ENCODE data around the gene WDFY4.

Gene WDFY4

GRCh38 chr10:48856855-48857254, 172.2 kb downstream of the WDFY4 start:
- H4K91ac ChIP-seq (ENCODE audit: low read length), result no peak overlapping the region
- H2BK15ac ChIP-seq (ENCODE audit: low read depth, poor library complexity, severe bottlenecking), result no peak overlapping the region
- H3K14ac ChIP-seq (ENCODE audit: low read length in 2 of 2), result no peak overlapping the region
- no peaks in the 10 kb centered on the region for H3K4me1 ChIP-seq (ENCODE audit: control insufficient read depth, insufficient read depth, low read depth, low read length)
- H3K79me1 ChIP-seq (replicated peaks; ENCODE audit: low read length, poor library complexity, severe bottlenecking), result no peaks in the 10 kb centered on the region
- H3K4ac ChIP-seq (ENCODE audit: low read depth in 1 of 2, low read length in 2 of 2), result no peak overlapping the region
- no peak overlapping the region for H2BK120ac ChIP-seq (ENCODE audit: low read depth, low read length)
- no peak for DNase-seq
- no peak overlapping the region for H2BK12ac ChIP-seq (ENCODE audit: low read length in 2 of 2)
- H3K4me3 ChIP-seq (ENCODE audit: insufficient read depth in 1 of 2, low read depth in 1 of 2, low read length in 2 of 2), result no peak overlapping the region
- no peak overlapping the region for H3K23ac ChIP-seq (ENCODE audit: low read length in 2 of 2)
- H2AK5ac ChIP-seq (ENCODE audit: low read length, severe bottlenecking), result no peak overlapping the region
- no peak overlapping the region for H3K9ac ChIP-seq (ENCODE audit: low read length)
- no peak overlapping the region for H2BK5ac ChIP-seq (ENCODE audit: low read depth, low read length, poor library complexity, severe bottlenecking)
- no peaks in the 10 kb centered on the region for H3K36me3 ChIP-seq (ENCODE audit: control insufficient read depth in 1 of 2, insufficient read depth in 2 of 2, low read depth in 1 of 2, low read length in 2 of 2)
- peaks cover 0 to 21% of the 10 kb centered on the region in 2 experiments for H3K27me3 ChIP-seq (ENCODE audit: control insufficient read depth in 1 of 2, insufficient read depth in 1 of 2, low read length in 2 of 2)
- no peak overlapping the region for H3K4me2 ChIP-seq (ENCODE audit: low read length, poor library complexity, severe bottlenecking)
- H3K18ac ChIP-seq (ENCODE audit: low read depth in 1 of 2, low read length in 2 of 2), result no peak overlapping the region
- H2AFZ ChIP-seq (ENCODE audit: low read depth, low read length), result no peak overlapping the region
- H4K8ac ChIP-seq (ENCODE audit: low read length), result no peak overlapping the region
- H3K27ac ChIP-seq (ENCODE audit: low read length, poor library complexity, severe bottlenecking), result no peak overlapping the region
- peaks cover 8% of the 10 kb centered on the region for H3K9me3 ChIP-seq (ENCODE audit: control insufficient read depth, low read length)

GRCh38 chr10:48872234-48872633, 187.6 kb downstream of the WDFY4 start:
- WGBS, result 86% methylated on average over 1 of the region's 1 CpG
- Histone ChIP-seq H3K79me1 (replicated peaks; ENCODE audit: low read length, poor library complexity, severe bottlenecking) (no peaks in the 10 kb centered on the region), H3K18ac (ENCODE audit: low read depth in 1 of 2, low read length in 2 of 2) (no peak overlapping the region), H3K27ac (ENCODE audit: low read length, poor library complexity, severe bottlenecking) (no peak overlapping the region), H3K23ac (ENCODE audit: low read length in 2 of 2) (no peak overlapping the region), H2BK5ac (ENCODE audit: low read depth, low read length, poor library complexity, severe bottlenecking) (no peak overlapping the region), H4K91ac (ENCODE audit: low read length) (no peak overlapping the region), H2BK15ac (ENCODE audit: low read depth, poor library complexity, severe bottlenecking) (no peak overlapping the region), H3K4me1 (ENCODE audit: control insufficient read depth, insufficient read depth, low read depth, low read length) (no peaks in the 10 kb centered on the region), H3K4me2 (ENCODE audit: low read length, poor library complexity, severe bottlenecking) (no peak overlapping the region), H3K9me3 (ENCODE audit: control insufficient read depth, low read length) (no peaks in the 10 kb centered on the region), H3K4ac (ENCODE audit: low read depth in 1 of 2, low read length in 2 of 2) (no peak overlapping the region), H2AK5ac (ENCODE audit: low read length, severe bottlenecking) (no peak overlapping the region), H2BK120ac (ENCODE audit: low read depth, low read length) (no peak overlapping the region), H3K4me3 (ENCODE audit: insufficient read depth in 1 of 2, low read depth in 1 of 2, low read length in 2 of 2) (no peak overlapping the region), H3K14ac (ENCODE audit: low read length in 2 of 2) (no peak overlapping the region), H2BK12ac (ENCODE audit: low read length in 2 of 2) (no peak overlapping the region), H2AFZ (ENCODE audit: low read depth, low read length) (no peak overlapping the region), H4K8ac (ENCODE audit: low read length) (no peak overlapping the region), H3K36me3 (ENCODE audit: control insufficient read depth in 1 of 2, insufficient read depth in 2 of 2, low read depth in 1 of 2, low read length in 2 of 2) (no peaks in the 10 kb centered on the region), H3K9ac (ENCODE audit: low read length) (no peak overlapping the region), H3K27me3 (ENCODE audit: control insufficient read depth in 1 of 2, insufficient read depth in 1 of 2, low read length in 2 of 2) (peaks cover 3 to 43% of the 10 kb centered on the region in 2 experiments)
- DNase-seq, result no peak

DNA sequence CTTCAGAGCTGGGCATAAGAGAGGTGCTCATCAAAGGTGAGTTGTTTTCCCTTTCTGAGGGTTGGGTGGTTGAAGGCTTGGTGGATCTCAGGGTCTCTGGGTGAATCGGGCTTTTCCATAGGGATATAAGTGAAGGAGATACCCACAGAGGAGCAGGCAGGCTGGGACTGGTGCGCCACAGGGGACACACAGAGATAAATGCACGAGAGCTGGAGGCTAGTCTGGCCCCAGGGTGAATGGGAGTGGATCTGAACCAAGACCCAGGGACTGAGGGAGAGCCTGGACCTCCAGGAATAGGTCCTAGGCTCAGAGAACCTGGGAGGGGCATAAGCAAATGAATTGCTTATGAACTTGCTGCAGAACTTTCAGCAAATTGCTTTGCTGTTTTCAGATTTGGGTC, 193.4 kb downstream of the WDFY4 start:
- H3K27ac ChIP-seq (ENCODE audit: low read length, poor library complexity, severe bottlenecking), result no peak overlapping the region
- no peak overlapping the region for H2BK5ac ChIP-seq (ENCODE audit: low read depth, low read length, poor library complexity, severe bottlenecking)
- no peaks in the 10 kb centered on the region for H3K36me3 ChIP-seq (ENCODE audit: control insufficient read depth in 1 of 2, insufficient read depth in 2 of 2, low read depth in 1 of 2, low read length in 2 of 2)
- H3K14ac ChIP-seq (ENCODE audit: low read length in 2 of 2), result no peak overlapping the region
- no peak overlapping the region for H3K4ac ChIP-seq (ENCODE audit: low read depth in 1 of 2, low read length in 2 of 2)
- no peak overlapping the region for H3K4me3 ChIP-seq (ENCODE audit: insufficient read depth in 1 of 2, low read depth in 1 of 2, low read length in 2 of 2)
- no peak overlapping the region for H3K9ac ChIP-seq (ENCODE audit: low read length)
- no peak overlapping the region for H3K4me2 ChIP-seq (ENCODE audit: low read length, poor library complexity, severe bottlenecking)
- no peak overlapping the region for H3K23ac ChIP-seq (ENCODE audit: low read length in 2 of 2)
- no peak overlapping the region for H4K91ac ChIP-seq (ENCODE audit: low read length)
- H2AK5ac ChIP-seq (ENCODE audit: low read length, severe bottlenecking), result no peak overlapping the region
- peaks cover 5% of the 10 kb centered on the region for H3K4me1 ChIP-seq (ENCODE audit: control insufficient read depth, insufficient read depth, low read depth, low read length)
- H3K79me1 ChIP-seq (replicated peaks; ENCODE audit: low read length, poor library complexity, severe bottlenecking), result no peaks in the 10 kb centered on the region
- peaks cover 4 to 43% of the 10 kb centered on the region in 2 experiments for H3K27me3 ChIP-seq (ENCODE audit: control insufficient read depth in 1 of 2, insufficient read depth in 1 of 2, low read length in 2 of 2)
- 61% methylated on average over 3 of the region's 3 CpGs for WGBS
- no peak overlapping the region for H4K8ac ChIP-seq (ENCODE audit: low read length)
- DNase-seq, result no peak
- no peaks in the 10 kb centered on the region for H3K9me3 ChIP-seq (ENCODE audit: control insufficient read depth, low read length)
- H2BK120ac ChIP-seq (ENCODE audit: low read depth, low read length), result no peak overlapping the region
- no peak overlapping the region for H2BK15ac ChIP-seq (ENCODE audit: low read depth, poor library complexity, severe bottlenecking)
- H2BK12ac ChIP-seq (ENCODE audit: low read length in 2 of 2), result no peak overlapping the region
- no peak overlapping the region for H2AFZ ChIP-seq (ENCODE audit: low read depth, low read length)
- H3K18ac ChIP-seq (ENCODE audit: low read depth in 1 of 2, low read length in 2 of 2), result no peak overlapping the region

DNA sequence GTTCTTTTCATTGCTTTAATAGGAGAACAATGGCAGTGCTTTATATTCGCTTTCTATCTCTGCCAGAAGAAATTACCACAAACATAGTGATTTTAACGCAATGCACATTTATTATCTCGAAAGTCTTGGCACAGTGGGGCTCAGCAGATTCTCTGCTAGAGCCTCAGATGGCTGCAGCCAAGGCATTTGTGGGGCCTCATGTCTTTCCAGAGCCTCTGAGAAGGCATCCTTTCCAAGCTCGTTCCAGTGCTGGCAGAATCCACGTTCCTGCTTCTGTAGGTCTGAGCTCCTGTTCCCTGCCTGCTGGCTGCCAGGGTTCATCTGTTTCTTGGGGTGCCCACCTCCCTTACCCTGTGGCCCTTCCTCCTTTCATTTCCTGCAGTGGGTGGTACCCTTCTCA, 194.8 kb downstream of the WDFY4 start:
- Histone ChIP-seq H3K4me3 (ENCODE audit: insufficient read depth in 1 of 2, low read depth in 1 of 2, low read length in 2 of 2) (no peak overlapping the region), H2AFZ (ENCODE audit: low read depth, low read length) (no peak overlapping the region), H4K8ac (ENCODE audit: low read length) (no peak overlapping the region), H2BK120ac (ENCODE audit: low read depth, low read length) (no peak overlapping the region), H3K4me2 (ENCODE audit: low read length, poor library complexity, severe bottlenecking) (no peak overlapping the region), H3K4ac (ENCODE audit: low read depth in 1 of 2, low read length in 2 of 2) (no peak overlapping the region), H3K79me1 (replicated peaks; ENCODE audit: low read length, poor library complexity, severe bottlenecking) (no peaks in the 10 kb centered on the region), H2BK15ac (ENCODE audit: low read depth, poor library complexity, severe bottlenecking) (no peak overlapping the region), H3K36me3 (ENCODE audit: control insufficient read depth in 1 of 2, insufficient read depth in 2 of 2, low read depth in 1 of 2, low read length in 2 of 2) (no peaks in the 10 kb centered on the region), H3K9me3 (ENCODE audit: control insufficient read depth, low read length) (no peaks in the 10 kb centered on the region), H3K27me3 (ENCODE audit: control insufficient read depth in 1 of 2, insufficient read depth in 1 of 2, low read length in 2 of 2) (peaks cover 4 to 44% of the 10 kb centered on the region in 2 experiments), H3K18ac (ENCODE audit: low read depth in 1 of 2, low read length in 2 of 2) (no peak overlapping the region), H4K91ac (ENCODE audit: low read length) (no peak overlapping the region), H2AK5ac (ENCODE audit: low read length, severe bottlenecking) (no peak overlapping the region), H3K23ac (ENCODE audit: low read length in 2 of 2) (no peak overlapping the region), H2BK12ac (ENCODE audit: low read length in 2 of 2) (no peak overlapping the region), H2BK5ac (ENCODE audit: low read depth, low read length, poor library complexity, severe bottlenecking) (no peak overlapping the region), H3K4me1 (ENCODE audit: control insufficient read depth, insufficient read depth, low read depth, low read length) (peaks cover 5% of the 10 kb centered on the region), H3K9ac (ENCODE audit: low read length) (no peak overlapping the region), H3K27ac (ENCODE audit: low read length, poor library complexity, severe bottlenecking) (no peak overlapping the region), H3K14ac (ENCODE audit: low read length in 2 of 2) (no peak overlapping the region)
- 79% methylated on average over 5 of the region's 5 CpGs for WGBS
- no peak for DNase-seq
